Liver (tissue), 9 donors: ENCODE measurements around the gene GTF2IRD1. TPM values are rescaled to one million over a fixed set of nuclear protein-coding genes. Genes with fewer than 3 reads are reported as not detected.

Source experiments
- DNase-seq: peaks from one replicate; pipeline ENCODE4 v3.0.0-alpha.2; 2017; ENCODE audit warnings: low spot score
- H3K27ac ChIP-seq, 2 donors: one replicate each; pipeline ENCODE4 v1.7.0; 2013; ENCODE audit warnings: inconsistent platforms in 2 of 2, low read length in 2 of 2, control low read depth in 1 of 2, low read depth in 1 of 2, mild to moderate bottlenecking in 1 of 2
- H3K27me3 ChIP-seq, 4 donors: one replicate each; pipeline versions ENCODE4 v1.6.1 to v1.7.0; 2013; ENCODE audit warnings: low read length in 3 of 4, inconsistent platforms in 1 of 4, mild to moderate bottlenecking in 1 of 4, moderate library complexity in 1 of 4; ENCODE audit not compliant: control insufficient read depth in 4 of 4, insufficient read depth in 4 of 4
- H3K36me3 ChIP-seq, 4 donors: one replicate each; pipeline versions ENCODE4 v1.6.1 to v1.7.0; 2013; ENCODE audit warnings: low read length in 3 of 4, mild to moderate bottlenecking in 3 of 4, low read depth in 1 of 4, moderate library complexity in 1 of 4; ENCODE audit not compliant: control insufficient read depth in 4 of 4, insufficient read depth in 3 of 4
- H3K4me1 ChIP-seq, 4 donors: one replicate each; pipeline versions ENCODE4 v1.6.1 to v1.7.0; 2013; ENCODE audit warnings: low read length in 3 of 4, mild to moderate bottlenecking in 3 of 4, moderate library complexity in 1 of 4; ENCODE audit not compliant: control insufficient read depth in 4 of 4, insufficient read depth in 4 of 4
- H3K4me3 ChIP-seq, 3 donors: one replicate each; pipeline versions ENCODE4 v1.6.1 to v1.7.0; 2013; ENCODE audit warnings: low read length in 3 of 3, control low read depth in 1 of 3, low read depth in 1 of 3, mild to moderate bottlenecking in 1 of 3
- H3K9ac ChIP-seq, 2 donors: one replicate each; pipeline ENCODE4 v1.7.0; 2013; ENCODE audit warnings: low read length in 2 of 2, mild to moderate bottlenecking in 2 of 2, moderate library complexity in 2 of 2, control low read depth in 1 of 2, low read depth in 1 of 2
- H3K9me3 ChIP-seq, 4 donors: one replicate each; pipeline versions ENCODE4 v1.6.1 to v1.7.0; 2013; ENCODE audit warnings: low read length in 3 of 4; ENCODE audit not compliant: control insufficient read depth in 4 of 4
- FOXA1 ChIP-seq: IDR thresholded peaks from 2 replicates; pipeline ENCODE4 v1.6.1; 2016; ENCODE audit warnings: antibody characterized with exemption
- FOXA2 ChIP-seq: IDR thresholded peaks from 2 replicates; pipeline ENCODE4 v1.6.1; 2016; ENCODE audit warnings: antibody characterized with exemption
- GABPA ChIP-seq, 2 donors: IDR thresholded peaks in 1 of 2; conservative IDR thresholded peaks in 1 of 2; 2 replicates each; pipeline ENCODE4 v1.6.1; 2016; ENCODE audit warnings: antibody characterized with exemption in 2 of 2, mild to moderate bottlenecking in 1 of 2, moderate library complexity in 1 of 2
- HNF4A ChIP-seq, 2 donors: conservative IDR thresholded peaks; 2 replicates each; pipeline ENCODE4 v1.6.1; 2016; ENCODE audit warnings: antibody characterized with exemption in 2 of 2, mild to moderate bottlenecking in 2 of 2
- HNF4G ChIP-seq: IDR thresholded peaks from 2 replicates; pipeline ENCODE4 v1.6.1; 2016; ENCODE audit warnings: antibody characterized with exemption
- JUND ChIP-seq, 2 donors: IDR thresholded peaks; 2 replicates each; pipeline ENCODE4 v1.6.1; 2016; ENCODE audit warnings: antibody characterized with exemption in 2 of 2
- NR2F2 ChIP-seq: IDR thresholded peaks from 2 replicates; pipeline ENCODE4 v1.6.1; 2016; ENCODE audit warnings: antibody characterized with exemption
- RAD21 ChIP-seq, 2 donors: IDR thresholded peaks; 2 replicates each; pipeline ENCODE4 v1.6.1; 2016; ENCODE audit warnings: antibody characterized with exemption in 2 of 2, mild to moderate bottlenecking in 2 of 2
- RXRA ChIP-seq, 2 donors: IDR thresholded peaks; 2 replicates each; pipeline ENCODE4 v1.6.1; 2017 to 2018; ENCODE audit warnings: antibody characterized with exemption in 2 of 2, mild to moderate bottlenecking in 1 of 2
- SP1 ChIP-seq: IDR thresholded peaks from 2 replicates; pipeline ENCODE4 v1.6.1; 2018; ENCODE audit warnings: antibody characterized with exemption, mild to moderate bottlenecking
- TAF1 ChIP-seq: conservative IDR thresholded peaks from 2 replicates; pipeline ENCODE4 v1.6.1; 2016; ENCODE audit warnings: antibody characterized with exemption, mild to moderate bottlenecking
- YY1 ChIP-seq: IDR thresholded peaks from 2 replicates; pipeline ENCODE4 v1.6.1; 2016; ENCODE audit warnings: antibody characterized with exemption, mild to moderate bottlenecking
- WGBS: extraction: QIAGEN DNeasy Blood & Tissue Kit; methylation state at CpG from one replicate; pipeline ENCODE4 v1.1.7; 2013; 5-methylcytosine and 5-hydroxymethylcytosine counted together
- polyA plus RNA-seq, 2 donors: library from polyadenylated mRNA; stranded (reverse) in 1 of 2; unstranded in 1 of 2; fragments of 200-250 nt in 1 of 2; fragments of >200 nt in 1 of 2; fragmentation: Nextera tagmentation in 1 of 2; extraction: Ambion mirVana in 1 of 2; gene quantifications; one replicate each; pipeline versions ENCODE4 v1.2.1 to v1.2.3, GENCODE V29; 2013 to 2015
- total RNA-seq, 2 donors: library from RNA; depleted of rRNA; stranded (reverse); fragments of >200 nt; gene quantifications; one replicate each; pipeline ENCODE4 v1.2.3, GENCODE V29; 2014
- TF ChIP-seq, protein P1 (sequence below): IDR thresholded peaks from 2 replicates; pipeline ENCODE4 v1.6.1; 2016; ENCODE audit warnings: antibody characterized with exemption, mild to moderate bottlenecking
- TF ChIP-seq, protein P2 (sequence below): IDR thresholded peaks from 2 replicates; pipeline ENCODE4 v1.6.1; 2016; ENCODE audit warnings: antibody characterized with exemption
- TF ChIP-seq, protein P3 (sequence below): IDR thresholded peaks from 2 replicates; pipeline ENCODE4 v1.6.1; 2016; ENCODE audit warnings: antibody characterized with exemption
- TF ChIP-seq, protein P4 (sequence below): IDR thresholded peaks from 2 replicates; pipeline ENCODE4 v1.6.1; 2016; ENCODE audit warnings: antibody characterized with exemption
- donor health status: healthy.
- donor health status: healthy.
- donor health status: healthy.
- donor health status: healthy.
- donor health status: healthy.

The GTF2IRD1 gene
- total and polyA plus RNA-seq, 4 donors = 2.0 to 7.4 (median 3.3) TPM

DNA sequence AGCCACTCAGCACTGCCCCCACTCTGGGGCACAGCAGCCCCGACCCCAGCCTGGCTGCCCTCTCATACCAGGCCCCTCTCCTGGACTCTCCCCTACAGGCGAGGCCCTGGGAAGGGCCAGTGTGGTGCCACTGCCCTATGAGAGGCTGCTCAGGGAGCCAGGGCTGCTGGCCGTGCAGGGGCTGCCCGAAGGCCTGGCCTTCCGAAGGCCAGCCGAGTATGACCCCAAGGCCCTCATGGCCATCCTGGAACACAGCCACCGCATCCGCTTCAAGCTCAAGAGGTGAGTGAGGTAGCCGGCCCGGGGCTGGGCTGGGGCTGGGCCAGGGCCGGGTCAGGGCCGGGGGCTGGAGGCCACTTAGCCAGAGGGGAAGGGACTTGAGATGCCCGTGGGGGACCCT, 64.3 kb downstream of the GTF2IRD1 start:
- no peaks in the 10 kb centered on the region for H3K27me3 ChIP-seq
- no peak overlapping the region for H3K27ac ChIP-seq
- H3K9ac ChIP-seq = no peak overlapping the region
- 95% methylated on average over 13 of the region's 13 CpGs for WGBS
- H3K4me1 ChIP-seq = no peaks in the 10 kb centered on the region
- no peak overlapping the region for H3K4me3 ChIP-seq
- TF ChIP-seq RAD21 (IDR thresholded peaks at IDR 0.05) (no peak), YY1 (no peak), HNF4A (conservative IDR thresholded peaks at IDR 0.05) (no peak), FOXA1 (no peak), SP1 (no peak), NR2F2 (no peak), TAF1 (no peak)
- TF ChIP-seq, protein P1, sequence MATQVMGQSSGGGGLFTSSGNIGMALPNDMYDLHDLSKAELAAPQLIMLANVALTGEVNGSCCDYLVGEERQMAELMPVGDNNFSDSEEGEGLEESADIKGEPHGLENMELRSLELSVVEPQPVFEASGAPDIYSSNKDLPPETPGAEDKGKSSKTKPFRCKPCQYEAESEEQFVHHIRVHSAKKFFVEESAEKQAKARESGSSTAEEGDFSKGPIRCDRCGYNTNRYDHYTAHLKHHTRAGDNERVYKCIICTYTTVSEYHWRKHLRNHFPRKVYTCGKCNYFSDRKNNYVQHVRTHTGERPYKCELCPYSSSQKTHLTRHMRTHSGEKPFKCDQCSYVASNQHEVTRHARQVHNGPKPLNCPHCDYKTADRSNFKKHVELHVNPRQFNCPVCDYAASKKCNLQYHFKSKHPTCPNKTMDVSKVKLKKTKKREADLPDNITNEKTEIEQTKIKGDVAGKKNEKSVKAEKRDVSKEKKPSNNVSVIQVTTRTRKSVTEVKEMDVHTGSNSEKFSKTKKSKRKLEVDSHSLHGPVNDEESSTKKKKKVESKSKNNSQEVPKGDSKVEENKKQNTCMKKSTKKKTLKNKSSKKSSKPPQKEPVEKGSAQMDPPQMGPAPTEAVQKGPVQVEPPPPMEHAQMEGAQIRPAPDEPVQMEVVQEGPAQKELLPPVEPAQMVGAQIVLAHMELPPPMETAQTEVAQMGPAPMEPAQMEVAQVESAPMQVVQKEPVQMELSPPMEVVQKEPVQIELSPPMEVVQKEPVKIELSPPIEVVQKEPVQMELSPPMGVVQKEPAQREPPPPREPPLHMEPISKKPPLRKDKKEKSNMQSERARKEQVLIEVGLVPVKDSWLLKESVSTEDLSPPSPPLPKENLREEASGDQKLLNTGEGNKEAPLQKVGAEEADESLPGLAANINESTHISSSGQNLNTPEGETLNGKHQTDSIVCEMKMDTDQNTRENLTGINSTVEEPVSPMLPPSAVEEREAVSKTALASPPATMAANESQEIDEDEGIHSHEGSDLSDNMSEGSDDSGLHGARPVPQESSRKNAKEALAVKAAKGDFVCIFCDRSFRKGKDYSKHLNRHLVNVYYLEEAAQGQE = no peak
- TF ChIP-seq, protein P2, sequence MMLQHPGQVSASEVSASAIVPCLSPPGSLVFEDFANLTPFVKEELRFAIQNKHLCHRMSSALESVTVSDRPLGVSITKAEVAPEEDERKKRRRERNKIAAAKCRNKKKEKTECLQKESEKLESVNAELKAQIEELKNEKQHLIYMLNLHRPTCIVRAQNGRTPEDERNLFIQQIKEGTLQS = no peak
- TF ChIP-seq, protein P3, sequence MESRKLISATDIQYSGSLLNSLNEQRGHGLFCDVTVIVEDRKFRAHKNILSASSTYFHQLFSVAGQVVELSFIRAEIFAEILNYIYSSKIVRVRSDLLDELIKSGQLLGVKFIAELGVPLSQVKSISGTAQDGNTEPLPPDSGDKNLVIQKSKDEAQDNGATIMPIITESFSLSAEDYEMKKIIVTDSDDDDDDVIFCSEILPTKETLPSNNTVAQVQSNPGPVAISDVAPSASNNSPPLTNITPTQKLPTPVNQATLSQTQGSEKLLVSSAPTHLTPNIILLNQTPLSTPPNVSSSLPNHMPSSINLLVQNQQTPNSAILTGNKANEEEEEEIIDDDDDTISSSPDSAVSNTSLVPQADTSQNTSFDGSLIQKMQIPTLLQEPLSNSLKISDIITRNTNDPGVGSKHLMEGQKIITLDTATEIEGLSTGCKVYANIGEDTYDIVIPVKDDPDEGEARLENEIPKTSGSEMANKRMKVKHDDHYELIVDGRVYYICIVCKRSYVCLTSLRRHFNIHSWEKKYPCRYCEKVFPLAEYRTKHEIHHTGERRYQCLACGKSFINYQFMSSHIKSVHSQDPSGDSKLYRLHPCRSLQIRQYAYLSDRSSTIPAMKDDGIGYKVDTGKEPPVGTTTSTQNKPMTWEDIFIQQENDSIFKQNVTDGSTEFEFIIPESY = no peak
- no peak for DNase-seq
- peaks cover 0 to 11% (median under 1%) of the 10 kb centered on the region in 4 donors for H3K36me3 ChIP-seq
- no peaks in the 10 kb centered on the region for H3K9me3 ChIP-seq

DNA sequence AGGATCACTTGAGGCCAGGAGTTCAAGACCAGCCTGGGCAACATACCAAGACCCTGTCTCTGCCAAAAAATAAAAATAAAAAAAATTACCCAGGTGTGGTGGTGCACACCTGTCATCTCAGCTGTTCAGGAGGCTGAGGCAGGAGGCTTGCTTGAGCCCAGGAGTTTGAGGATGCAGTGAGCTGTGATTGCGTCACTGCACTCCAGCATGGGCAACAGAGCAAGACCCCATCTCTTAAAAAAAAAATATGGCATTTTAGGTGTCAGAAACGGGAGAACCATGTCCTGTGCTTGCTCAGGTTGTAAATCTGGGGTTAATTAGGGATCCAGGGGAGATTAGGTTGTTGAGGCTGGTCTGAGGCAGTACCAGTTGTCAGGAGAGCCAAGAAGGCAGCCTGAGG, 64.9 kb downstream of the GTF2IRD1 start:
- H3K4me1 ChIP-seq = no peaks in the 10 kb centered on the region
- peaks cover 0 to 11% (median under 1%) of the 10 kb centered on the region in 4 donors for H3K36me3 ChIP-seq
- DNase-seq = no peak
- H3K9ac ChIP-seq = no peak overlapping the region
- no peak overlapping the region for H3K27ac ChIP-seq
- TF ChIP-seq, protein P1 = no peak
- TF ChIP-seq, protein P2 = no peak
- TF ChIP-seq YY1 = no peak
- no peak for TF ChIP-seq GABPA (IDR thresholded peaks at IDR 0.05 in 1 of 2, conservative IDR thresholded peaks at IDR 0.05 in 1 of 2)
- no peak for TF ChIP-seq RAD21 (IDR thresholded peaks at IDR 0.05)
- TF ChIP-seq RXRA (IDR thresholded peaks at IDR 0.05) = no peak
- TF ChIP-seq FOXA2 = no peak
- TF ChIP-seq, protein P4, sequence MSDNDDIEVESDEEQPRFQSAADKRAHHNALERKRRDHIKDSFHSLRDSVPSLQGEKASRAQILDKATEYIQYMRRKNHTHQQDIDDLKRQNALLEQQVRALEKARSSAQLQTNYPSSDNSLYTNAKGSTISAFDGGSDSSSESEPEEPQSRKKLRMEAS = no peak
- TF ChIP-seq NR2F2 = no peak
- TF ChIP-seq, protein P3 = no peak
- TF ChIP-seq HNF4G = no peak
- TF ChIP-seq JUND (IDR thresholded peaks at IDR 0.05) = no peak
- no peak for TF ChIP-seq TAF1
- no peak overlapping the region for H3K4me3 ChIP-seq
- 95% methylated on average over 2 of the region's 2 CpGs for WGBS
- no peaks in the 10 kb centered on the region for H3K9me3 ChIP-seq
- no peaks in the 10 kb centered on the region for H3K27me3 ChIP-seq
